Vagina (tissue), 2 donors: ENCODE data around the gene SULT1B1. TPM values are rescaled to one million over a fixed set of nuclear protein-coding genes. Genes with fewer than 3 reads are reported as not detected.

ENCODE experiments used
- DNase-seq, 2 donors: peaks; one replicate each; pipeline ENCODE4 v3.0.0-alpha.2; 2017; ENCODE audit errors: extremely low spot score in 2 of 2
- H3K27ac ChIP-seq: fragments of 200-600 bp; sonication (generic); one replicate; pipeline ENCODE4 v1.5.1; 2019
- H3K27me3 ChIP-seq: fragments of 200-600 bp; sonication (generic); one replicate; pipeline ENCODE4 v1.5.1; 2019
- H3K36me3 ChIP-seq, 2 donors: fragments of 200-600 bp; sonication (generic); one replicate each; pipeline ENCODE4 v1.5.1; 2017 to 2019
- H3K4me1 ChIP-seq: fragments of 200-600 bp; sonication (generic); one replicate; pipeline ENCODE4 v1.5.1; 2019
- H3K4me3 ChIP-seq, 2 donors: fragments of 200-600 bp; sonication (generic); 1 replicate in 1 of 2; 2 replicates in 1 of 2; pipeline ENCODE4 v1.5.1; 2016 to 2019
- H3K9me3 ChIP-seq: fragments of 200-600 bp; sonication (generic); one replicate; pipeline ENCODE4 v1.5.1; 2019
- CTCF ChIP-seq, 3 experiments: fragments of 450-650 bp in 2 of 3; fragments of 200-600 bp in 1 of 3; sonication (generic) in 1 of 3; IDR thresholded peaks; one replicate each; pipeline ENCODE4 v1.5.1; 2017 to 2019; ENCODE audit warnings: antibody characterized with exemption in 3 of 3, mild to moderate bottlenecking in 2 of 3, moderate library complexity in 2 of 3
- POLR2A ChIP-seq, 2 donors: fragments of 450-650 bp; IDR thresholded peaks; one replicate each; pipeline ENCODE4 v1.6.1; 2017; ENCODE audit warnings: antibody characterized with exemption in 2 of 2, mild to moderate bottlenecking in 2 of 2, moderate library complexity in 2 of 2
- POLR2AphosphoS5 ChIP-seq, 2 donors: sonication (generic); formaldehyde crosslinking; IDR thresholded peaks; one replicate each; pipeline ENCODE4 v1.9.0; 2017; ENCODE audit warnings: antibody characterized with exemption in 2 of 2, mild to moderate bottlenecking in 2 of 2, low read depth in 1 of 2; ENCODE audit not compliant: insufficient read depth in 1 of 2
- intact Hi-C: fragments of 100-400 bp; cut with DNase I; formaldehyde crosslinking; loops from one replicate; pipeline ENCODE4 v1.15.1; 2023
- total RNA-seq: library from RNA; depleted of rRNA; stranded (reverse); fragments of >200 nt; gene quantifications from one replicate; pipeline ENCODE4 v1.2.3, GENCODE V29; 2016

The SULT1B1 gene
- total RNA-seq, 1 donor from 2014 or later, result 1.7 TPM

- peaks cover 14% of the 10 kb centered on the region for H3K4me1 ChIP-seq
- H3K27ac ChIP-seq, result no peak overlapping the region
- no peaks in the 10 kb centered on the region for H3K27me3 ChIP-seq
- DNase-seq, result no peak
- no peaks in the 10 kb centered on the region for H3K36me3 ChIP-seq
- H3K4me3 ChIP-seq, result no peak overlapping the region
- H3K9me3 ChIP-seq, result no peaks in the 10 kb centered on the region
- no peak for TF ChIP-seq POLR2A (IDR thresholded peaks at IDR 0.05)
- intact Hi-C loops, result no loop called here
Measured at GRCh38 chr4:69763233-69763632, 2.8 kb upstream of the SULT1B1 start.

- Histone ChIP-seq H3K9me3 (no peaks in the 10 kb centered on the region), H3K27ac (no peak overlapping the region), H3K4me3 (no peak overlapping the region), H3K27me3 (no peaks in the 10 kb centered on the region), H3K36me3 (no peaks in the 10 kb centered on the region), H3K4me1 (peaks cover 14% of the 10 kb centered on the region)
- no peak for TF ChIP-seq POLR2AphosphoS5 (IDR thresholded peaks at IDR 0.05; ENCODE audit: insufficient read depth in 1 of 2, low read depth in 1 of 2)
- no peak for TF ChIP-seq POLR2A (IDR thresholded peaks at IDR 0.05)
- TF ChIP-seq CTCF (IDR thresholded peaks at IDR 0.05), result no peak
- intact Hi-C loops, result no loop called here
- no peak for DNase-seq
Measured at GRCh38 chr4:69759189-69759604, 1.2 kb downstream of the SULT1B1 start.

- peaks cover 14% of the 10 kb centered on the region for H3K4me1 ChIP-seq
- TF ChIP-seq POLR2A (IDR thresholded peaks at IDR 0.05), result no peak
- TF ChIP-seq CTCF (IDR thresholded peaks at IDR 0.05), result no peak
- TF ChIP-seq POLR2AphosphoS5 (IDR thresholded peaks at IDR 0.05; ENCODE audit: insufficient read depth in 1 of 2, low read depth in 1 of 2), result no peak
- no peak overlapping the region for H3K27ac ChIP-seq
- H3K36me3 ChIP-seq, result no peaks in the 10 kb centered on the region
- H3K4me3 ChIP-seq, result no peak overlapping the region
- intact Hi-C loops, result no loop called here
- H3K9me3 ChIP-seq, result no peaks in the 10 kb centered on the region
- H3K27me3 ChIP-seq, result no peaks in the 10 kb centered on the region
- no peak for DNase-seq
Measured at GRCh38 chr4:69757464-69757863, 3.0 kb downstream of the SULT1B1 start.

GRCh38 chr4:69754926-69755580 lies 5.4 kb downstream of the SULT1B1 start:
- no peak for TF ChIP-seq POLR2AphosphoS5 (IDR thresholded peaks at IDR 0.05; ENCODE audit: insufficient read depth in 1 of 2, low read depth in 1 of 2)
- TF ChIP-seq CTCF (IDR thresholded peaks at IDR 0.05), result no peak
- TF ChIP-seq POLR2A (IDR thresholded peaks at IDR 0.05), result no peak
- H3K27ac ChIP-seq, result no peak overlapping the region
- no peaks in the 10 kb centered on the region for H3K36me3 ChIP-seq
- H3K9me3 ChIP-seq, result no peaks in the 10 kb centered on the region
- no peak for DNase-seq
- H3K4me1 ChIP-seq, result peaks cover 15% of the 10 kb centered on the region
- no peak overlapping the region for H3K4me3 ChIP-seq
- intact Hi-C loops, result no loop called here
- H3K27me3 ChIP-seq, result no peaks in the 10 kb centered on the region

- DNase-seq, result no peak
- Histone ChIP-seq H3K27me3 (no peaks in the 10 kb centered on the region), H3K27ac (no peak overlapping the region), H3K36me3 (no peaks in the 10 kb centered on the region), H3K9me3 (no peaks in the 10 kb centered on the region), H3K4me3 (no peak overlapping the region), H3K4me1 (peaks cover 12% of the 10 kb centered on the region)
- intact Hi-C loops, result no loop called here
- TF ChIP-seq CTCF (IDR thresholded peaks at IDR 0.05) (no peak), POLR2A (IDR thresholded peaks at IDR 0.05) (no peak), POLR2AphosphoS5 (IDR thresholded peaks at IDR 0.05; ENCODE audit: insufficient read depth in 1 of 2, low read depth in 1 of 2) (no peak)
Measured at GRCh38 chr4:69753686-69754085, 6.7 kb downstream of the SULT1B1 start.
